Fibroblast of lung (primary cell): ENCODE measurements around the gene UNC79. TPM values are rescaled to one million over a fixed set of nuclear protein-coding genes. Genes with fewer than 3 reads are reported as not detected.

Experiments
- DNase-seq, 2 donors: peaks; one replicate each; pipeline versions ENCODE4 v3.0.0 to v3.0.0-alpha.2; 2010; ENCODE audit warnings: low read depth in 2 of 2
- H2AFZ ChIP-seq: 2 replicates; pipeline ENCODE4 v1.5.1; 2012; ENCODE audit warnings: low read length, control low read depth, inconsistent platforms
- H3K27ac ChIP-seq: 2 replicates; pipeline ENCODE4 v1.5.1; 2011; ENCODE audit warnings: low read length, control low read depth; ENCODE audit not compliant: insufficient read depth
- H3K27me3 ChIP-seq: 2 replicates; pipeline ENCODE4 v1.5.1; 2011; ENCODE audit warnings: mild to moderate bottlenecking, low read length; ENCODE audit not compliant: control insufficient read depth, insufficient read depth
- H3K36me3 ChIP-seq: 2 replicates; pipeline ENCODE4 v1.5.1; 2011; ENCODE audit warnings: low read length; ENCODE audit not compliant: control insufficient read depth, insufficient read depth
- H3K4me1 ChIP-seq: 2 replicates; pipeline ENCODE4 v1.5.1; 2011; ENCODE audit warnings: low read length; ENCODE audit not compliant: control insufficient read depth, insufficient read depth; ENCODE audit errors: extremely low read depth
- H3K4me2 ChIP-seq: 2 replicates; pipeline ENCODE4 v1.5.1; 2011; ENCODE audit warnings: low read length, control low read depth; ENCODE audit not compliant: insufficient read depth; ENCODE audit errors: extremely low read depth
- H3K4me3 ChIP-seq, 4 experiments: fragments of 200-600 bp in 1 of 4; sonication (generic) in 1 of 4; replicated peaks in 1 of 4; 2 replicates each; pipeline ENCODE4 v1.5.1; 2011 to 2016; ENCODE audit warnings: low read length in 4 of 4, low read depth in 3 of 4, mild to moderate bottlenecking in 3 of 4, control low read depth in 2 of 4, inconsistent platforms in 1 of 4, mixed read lengths in 1 of 4; ENCODE audit not compliant: insufficient read depth in 1 of 4; ENCODE audit errors: control extremely low read depth in 1 of 4
- H3K79me2 ChIP-seq: 2 replicates; pipeline ENCODE4 v1.5.1; 2012; ENCODE audit warnings: mild to moderate bottlenecking, low read length, inconsistent platforms; ENCODE audit not compliant: control insufficient read depth, insufficient read depth
- H3K9ac ChIP-seq: 2 replicates; pipeline ENCODE4 v1.5.1; 2011; ENCODE audit warnings: mild to moderate bottlenecking, low read length, control low read depth; ENCODE audit not compliant: insufficient read depth
- H3K9me3 ChIP-seq: 2 replicates; pipeline ENCODE4 v1.5.1; 2012; ENCODE audit warnings: low read depth, low read length; ENCODE audit not compliant: control insufficient read depth, insufficient read depth
- H4K20me1 ChIP-seq: 2 replicates; pipeline ENCODE4 v1.5.1; 2011; ENCODE audit warnings: low read length; ENCODE audit not compliant: control insufficient read depth, insufficient read depth; ENCODE audit errors: extremely low read depth
- EZH2 ChIP-seq: IDR thresholded peaks from 2 replicates; pipeline ENCODE4 v1.5.1; 2012; ENCODE audit warnings: low read length, control low read depth, mild to moderate bottlenecking; ENCODE audit errors: missing control alignments
- polyA plus RNA-seq, 2 donors: library from polyadenylated mRNA; depleted of rRNA in 1 of 2; stranded (reverse) in 1 of 2; unstranded in 1 of 2; fragments of >200 nt; gene quantifications; 2 replicates each; pipeline ENCODE4 v1.2.1, GENCODE V29; 2011 to 2012; ENCODE audit warnings: missing spikeins in 1 of 2
- total RNA-seq: library from RNA; depleted of rRNA; stranded (reverse); fragments of >200 nt; gene quantifications from 2 replicates; pipeline ENCODE4 v1.2.1, GENCODE V29; 2014
- TF ChIP-seq, protein P1 (sequence below), 2 donors: IDR thresholded peaks in 1 of 2; conservative IDR thresholded peaks in 1 of 2; 1 replicate in 1 of 2; 2 replicates in 1 of 2; pipeline ENCODE4 v1.5.1; 2011 to 2012; ENCODE audit warnings: low read length in 2 of 2, control low read depth in 1 of 2, inconsistent platforms in 1 of 2, low read depth in 1 of 2, mild to moderate bottlenecking in 1 of 2

UNC79 gene
- total and polyA plus RNA-seq, 2 donors (not counting 1 experiment from before 2014, with no cell fraction given): 0.02 to 0.17 TPM

DNA sequence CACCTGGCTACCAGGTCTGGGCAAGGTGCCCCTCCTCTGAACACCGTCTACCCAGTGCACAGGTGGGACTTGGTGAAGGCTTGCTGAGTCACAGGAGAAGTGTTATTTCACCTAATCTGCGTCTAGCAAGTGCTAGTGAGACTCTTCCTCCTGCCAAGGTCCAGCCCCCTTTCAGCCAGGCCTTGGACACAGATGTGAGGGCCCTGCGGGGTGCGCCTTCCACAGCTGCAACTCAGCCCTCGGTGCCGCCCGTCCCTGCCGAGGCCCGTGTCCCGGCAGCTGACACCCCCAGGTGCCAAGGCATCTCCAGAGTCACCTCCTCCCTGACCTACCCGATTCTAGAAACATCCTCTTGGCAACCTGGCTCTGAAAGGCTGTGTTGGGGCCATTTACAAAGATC lies 302.5 kb downstream of the UNC79 start:
- no peaks in the 10 kb centered on the region for H3K79me2 ChIP-seq
- no peaks in the 10 kb centered on the region for H3K36me3 ChIP-seq
- no peaks in the 10 kb centered on the region for H3K9me3 ChIP-seq
- H3K9ac ChIP-seq: no peak overlapping the region
- H3K27ac ChIP-seq: no peak overlapping the region
- no peaks in the 10 kb centered on the region for H3K27me3 ChIP-seq
- no peak for DNase-seq
- no peaks in the 10 kb centered on the region for H3K4me1 ChIP-seq
- H2AFZ ChIP-seq: no peak overlapping the region
- H3K4me3 ChIP-seq: no peak overlapping the region
- H3K4me2 ChIP-seq: no peak overlapping the region
- TF ChIP-seq, protein P1, sequence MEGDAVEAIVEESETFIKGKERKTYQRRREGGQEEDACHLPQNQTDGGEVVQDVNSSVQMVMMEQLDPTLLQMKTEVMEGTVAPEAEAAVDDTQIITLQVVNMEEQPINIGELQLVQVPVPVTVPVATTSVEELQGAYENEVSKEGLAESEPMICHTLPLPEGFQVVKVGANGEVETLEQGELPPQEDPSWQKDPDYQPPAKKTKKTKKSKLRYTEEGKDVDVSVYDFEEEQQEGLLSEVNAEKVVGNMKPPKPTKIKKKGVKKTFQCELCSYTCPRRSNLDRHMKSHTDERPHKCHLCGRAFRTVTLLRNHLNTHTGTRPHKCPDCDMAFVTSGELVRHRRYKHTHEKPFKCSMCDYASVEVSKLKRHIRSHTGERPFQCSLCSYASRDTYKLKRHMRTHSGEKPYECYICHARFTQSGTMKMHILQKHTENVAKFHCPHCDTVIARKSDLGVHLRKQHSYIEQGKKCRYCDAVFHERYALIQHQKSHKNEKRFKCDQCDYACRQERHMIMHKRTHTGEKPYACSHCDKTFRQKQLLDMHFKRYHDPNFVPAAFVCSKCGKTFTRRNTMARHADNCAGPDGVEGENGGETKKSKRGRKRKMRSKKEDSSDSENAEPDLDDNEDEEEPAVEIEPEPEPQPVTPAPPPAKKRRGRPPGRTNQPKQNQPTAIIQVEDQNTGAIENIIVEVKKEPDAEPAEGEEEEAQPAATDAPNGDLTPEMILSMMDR (conservative IDR thresholded peaks at IDR 0.05 in 1 of 2, IDR thresholded peaks at IDR 0.05 in 1 of 2; ENCODE audit: low read depth in 1 of 2, low read length in 2 of 2): no peak
- no peak for TF ChIP-seq EZH2
- H4K20me1 ChIP-seq: no peaks in the 10 kb centered on the region

DNA sequence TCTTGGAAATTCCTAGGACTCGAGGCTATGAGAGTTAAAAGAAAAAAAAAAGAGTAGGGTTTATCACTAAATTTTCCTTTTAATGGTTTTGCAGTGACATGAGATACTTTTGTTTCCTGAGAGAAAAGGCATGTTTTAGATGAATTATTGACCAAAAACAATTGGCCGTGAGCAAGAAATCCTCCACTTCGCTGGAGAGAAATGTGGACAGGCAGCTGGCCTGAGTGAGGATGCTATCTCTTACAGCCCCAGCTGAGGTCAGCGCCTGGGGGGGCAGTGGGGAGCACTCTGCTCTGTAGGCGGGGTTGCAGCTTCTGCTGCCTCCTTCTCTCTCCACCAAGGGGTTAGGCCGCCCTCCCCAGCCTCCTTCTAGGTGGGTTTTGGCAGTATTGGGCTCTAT lies 302.9 kb downstream of the UNC79 start:
- H3K4me2 ChIP-seq: no peak overlapping the region
- no peaks in the 10 kb centered on the region for H3K9me3 ChIP-seq
- no peaks in the 10 kb centered on the region for H4K20me1 ChIP-seq
- H2AFZ ChIP-seq: no peak overlapping the region
- H3K27me3 ChIP-seq: no peaks in the 10 kb centered on the region
- H3K27ac ChIP-seq: no peak overlapping the region
- H3K36me3 ChIP-seq: no peaks in the 10 kb centered on the region
- no peaks in the 10 kb centered on the region for H3K79me2 ChIP-seq
- no peak overlapping the region for H3K9ac ChIP-seq
- no peaks in the 10 kb centered on the region for H3K4me1 ChIP-seq
- no peak for TF ChIP-seq EZH2
- TF ChIP-seq, protein P1 (conservative IDR thresholded peaks at IDR 0.05 in 1 of 2, IDR thresholded peaks at IDR 0.05 in 1 of 2; ENCODE audit: low read depth in 1 of 2, low read length in 2 of 2): no peak
- no peak overlapping the region for H3K4me3 ChIP-seq
- DNase-seq: no peak

DNA sequence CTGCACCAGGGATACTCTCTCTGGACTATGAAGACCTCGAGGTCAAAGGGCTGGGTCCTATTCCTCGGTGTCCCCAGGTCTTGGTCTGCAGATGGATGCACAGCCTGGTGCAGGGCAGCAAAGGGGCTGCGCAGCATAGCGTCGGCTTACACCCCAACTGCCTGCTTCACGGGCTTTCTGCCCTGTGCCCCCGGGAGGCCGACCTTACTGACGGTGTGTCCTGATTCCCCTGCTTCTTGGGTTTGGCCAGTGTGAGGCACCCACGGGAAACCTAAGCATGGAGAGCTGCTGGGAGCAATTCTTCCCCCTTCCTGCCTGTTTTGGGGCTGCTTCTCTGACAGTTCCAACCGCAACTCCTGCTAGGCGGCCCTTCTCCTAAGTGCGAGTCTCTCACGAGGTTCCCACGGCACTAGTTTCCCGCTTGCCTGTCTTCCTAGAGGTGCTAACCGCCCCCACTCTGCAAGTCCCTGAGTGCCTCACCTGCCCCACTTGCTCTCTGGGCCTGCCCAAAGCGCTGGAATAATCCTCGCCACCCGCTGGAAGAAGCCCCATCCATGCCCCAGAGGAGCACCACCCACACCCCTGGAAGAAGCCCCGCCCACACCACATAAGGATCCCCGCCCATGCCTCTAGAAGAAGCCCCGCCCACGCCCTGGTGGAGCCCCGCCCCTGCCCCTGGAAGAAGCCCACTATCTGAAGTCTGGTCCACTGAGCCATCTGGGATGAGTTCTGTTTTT lies 303.5 kb downstream of the UNC79 start:
- H3K9ac ChIP-seq: no peak overlapping the region
- H3K4me1 ChIP-seq: no peaks in the 10 kb centered on the region
- no peaks in the 10 kb centered on the region for H3K79me2 ChIP-seq
- DNase-seq: no peak
- TF ChIP-seq, protein P1 (conservative IDR thresholded peaks at IDR 0.05 in 1 of 2, IDR thresholded peaks at IDR 0.05 in 1 of 2; ENCODE audit: low read depth in 1 of 2, low read length in 2 of 2): no peak
- no peak for TF ChIP-seq EZH2
- no peaks in the 10 kb centered on the region for H3K36me3 ChIP-seq
- H3K9me3 ChIP-seq: no peaks in the 10 kb centered on the region
- no peaks in the 10 kb centered on the region for H3K27me3 ChIP-seq
- no peak overlapping the region for H3K4me3 ChIP-seq
- no peaks in the 10 kb centered on the region for H4K20me1 ChIP-seq
- H2AFZ ChIP-seq: no peak overlapping the region
- no peak overlapping the region for H3K4me2 ChIP-seq
- no peak overlapping the region for H3K27ac ChIP-seq
